ACHN (cell line): Measurements from ENCODE around the gene EFNA5.
A peak's percentile ranks its signal among the peaks of the same experiment; 100 is the strongest.

ENCODE experiments used
- DNase-seq: peaks from one replicate; pipeline ENCODE4 v3.0.0-alpha.2; 2015
- in situ Hi-C: cut with HindIII; loops from 2 replicates; pipeline ENCODE4 v1.10.0; 2017; ENCODE audit warnings: low sequenced_read_pairs, low pct_ligation_motif_present, low pct_unique_long_range_greater_than_20kb

The EFNA5 gene

GRCh38 chr5:107539726-107540330 is 130.9 kb downstream of the EFNA5 start:
- in situ Hi-C loops, result no loop called here
- DNase-seq, result no peak

- in situ Hi-C loops, result no loop called here
- DNase-seq, result no peak
These were observed 131.8 kb downstream of the EFNA5 start for GRCh38 chr5:107538805-107539445.

DNA sequence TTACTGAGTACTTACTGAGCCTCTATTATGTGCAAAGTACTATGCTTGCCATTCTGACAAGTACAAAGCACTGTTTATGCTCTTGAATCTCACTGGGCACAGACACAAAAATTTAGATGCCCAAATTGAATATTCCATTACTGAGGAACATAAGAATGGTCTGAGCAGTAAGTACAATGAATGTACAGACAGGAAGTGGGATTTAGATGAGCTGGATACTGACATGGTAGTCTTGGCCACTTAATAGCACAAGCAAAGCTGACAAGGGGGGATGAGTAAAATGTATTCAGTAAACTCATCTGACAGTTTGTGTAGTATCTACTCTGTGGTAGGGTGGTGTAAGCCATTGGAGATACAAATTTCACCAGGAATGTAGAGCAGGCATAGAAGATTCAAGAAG is 132.4 kb downstream of the EFNA5 start:
- in situ Hi-C loops, result no loop called here
- DNase-seq, result no peak

- DNase-seq, result no peak
- in situ Hi-C loops, result no loop called here
These were observed 134.9 kb downstream of the EFNA5 start for GRCh38 chr5:107535849-107536248.

DNA sequence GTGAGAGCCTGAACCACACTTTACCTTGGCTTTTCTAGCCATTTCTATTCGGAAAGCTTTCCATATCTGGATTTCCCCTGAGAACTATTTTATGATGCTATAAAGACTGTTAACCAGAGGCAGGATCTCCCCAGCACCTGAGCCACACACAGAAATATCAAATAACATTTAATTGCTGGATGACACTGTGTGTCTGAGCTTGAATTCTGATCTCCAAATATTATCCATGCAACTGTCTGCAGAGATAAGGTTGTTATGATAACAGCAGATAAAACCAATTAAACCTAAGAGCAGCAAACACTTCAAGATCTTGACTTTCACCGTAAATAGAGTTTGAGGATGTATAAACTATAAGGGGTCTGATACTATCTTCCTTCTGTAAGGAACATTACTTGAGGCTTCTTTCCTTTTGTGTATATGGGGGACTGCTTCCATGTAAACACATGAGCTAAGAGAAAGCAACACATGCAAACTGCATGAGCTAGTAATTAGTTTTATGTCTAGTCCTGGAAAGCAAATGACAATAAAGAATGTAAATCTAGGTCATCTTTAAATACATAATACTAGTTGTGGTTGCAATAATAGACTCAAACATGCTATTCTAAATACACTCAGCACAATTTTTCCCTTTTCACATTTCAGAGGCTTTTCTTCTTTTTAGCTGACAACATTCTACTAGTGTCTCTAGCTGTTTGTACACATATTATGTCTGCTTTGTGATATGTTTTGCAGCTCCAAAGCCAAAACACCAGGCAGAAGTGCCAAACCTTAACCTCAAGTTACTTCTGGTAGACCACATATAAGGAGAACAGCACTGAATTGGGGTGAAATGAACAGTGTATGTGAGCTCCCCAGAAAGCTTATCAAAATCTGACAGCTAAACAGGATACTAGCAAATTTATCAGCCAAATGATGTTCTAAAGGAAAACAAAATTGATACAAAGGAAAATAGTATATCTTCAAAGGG is 136.5 kb downstream of the EFNA5 start:
- in situ Hi-C loops, result no loop called here

GRCh38 chr5:107532916-107533315 is 137.8 kb downstream of the EFNA5 start:
- in situ Hi-C loops, result no loop called here
- no peak for DNase-seq

More for the DNA sequence above, 136.5 kb downstream of the EFNA5 start:
- DNase-seq, result no peak

- no peak for DNase-seq
- in situ Hi-C loops, result no loop called here
These were observed 138.4 kb downstream of the EFNA5 start for GRCh38 chr5:107532169-107532878.

- in situ Hi-C loops, result no loop called here
- DNase-seq, result no peak
These were observed 139.4 kb downstream of the EFNA5 start for GRCh38 chr5:107531308-107531707.

- no peak for DNase-seq
- in situ Hi-C loops, result no loop called here
These were observed 141.1 kb downstream of the EFNA5 start for GRCh38 chr5:107529618-107530017.

GRCh38 chr5:107526270-107526937 is 144.3 kb downstream of the EFNA5 start:
- in situ Hi-C loops, result no loop called here
- peak; percentile 40 for DNase-seq

DNA sequence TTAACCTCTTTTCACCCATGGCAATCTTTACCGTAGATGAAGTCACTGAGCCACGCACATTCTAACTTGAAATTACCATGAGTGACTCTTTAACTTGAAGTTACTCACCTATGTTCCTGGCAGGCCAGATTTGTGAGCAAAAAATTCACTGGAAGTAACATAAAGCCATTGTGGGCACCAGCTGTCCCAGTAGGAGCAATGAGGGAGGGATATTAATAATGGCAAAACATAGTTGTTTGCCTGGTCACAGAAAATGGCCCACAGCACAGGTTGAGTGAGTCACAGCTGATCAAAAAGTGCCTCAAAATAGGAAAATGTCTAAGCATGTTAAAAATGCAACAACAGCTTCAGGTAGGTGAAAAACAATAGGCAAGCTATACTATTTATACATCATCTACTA is 146.6 kb downstream of the EFNA5 start:
- DNase-seq, result no peak
- in situ Hi-C loops, result no loop called here

- no peak for DNase-seq
- in situ Hi-C loops, result no loop called here
These were observed 147.6 kb downstream of the EFNA5 start for GRCh38 chr5:107523029-107523680.

DNA sequence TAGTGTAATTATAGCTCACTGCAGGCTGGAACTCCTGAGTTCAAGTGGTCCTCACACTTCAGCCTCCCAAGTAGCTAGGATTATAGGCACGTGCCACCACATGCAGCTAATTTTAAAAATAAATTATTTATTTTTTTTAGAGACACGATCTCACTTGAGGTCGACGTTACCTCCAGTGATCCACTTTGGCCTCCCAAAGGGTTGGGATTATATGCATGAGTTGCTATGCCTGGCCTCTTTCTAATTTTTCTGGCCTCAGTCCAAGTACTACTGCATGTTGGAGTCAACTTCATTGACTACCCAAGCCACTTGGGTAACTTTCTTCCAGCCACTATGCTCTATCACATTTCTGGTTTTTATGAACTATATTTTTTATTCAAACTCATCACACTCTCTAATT is 148.3 kb downstream of the EFNA5 start:
- in situ Hi-C loops, result no loop called here
- DNase-seq, result no peak

GRCh38 chr5:107519900-107520354 is 150.8 kb downstream of the EFNA5 start:
- no peak for DNase-seq
- in situ Hi-C loops, result no loop called here

GRCh38 chr5:107518616-107519015 is 152.1 kb downstream of the EFNA5 start:
- DNase-seq, result no peak
- in situ Hi-C loops, result no loop called here

DNA sequence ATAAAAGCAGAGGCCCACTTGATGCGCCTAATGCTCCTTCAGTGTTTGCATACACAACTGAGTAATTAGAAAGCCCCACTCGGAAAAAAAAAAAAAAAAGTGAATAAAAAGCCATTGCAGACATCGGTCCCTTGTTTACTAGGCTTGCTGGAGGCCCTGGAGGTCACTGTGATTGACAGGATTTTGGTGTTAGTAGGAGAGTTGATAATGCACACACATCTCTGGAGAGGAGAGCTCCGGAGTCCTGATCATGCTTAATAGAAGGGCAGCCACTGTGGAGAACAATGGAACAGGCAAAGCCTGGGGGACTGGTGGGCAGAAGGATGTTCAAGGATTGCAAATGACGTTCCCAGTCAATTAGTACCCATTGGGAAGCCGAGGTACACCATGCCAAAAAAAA is 152.5 kb downstream of the EFNA5 start:
- DNase-seq, result no peak
- in situ Hi-C loops, result no loop called here

DNA sequence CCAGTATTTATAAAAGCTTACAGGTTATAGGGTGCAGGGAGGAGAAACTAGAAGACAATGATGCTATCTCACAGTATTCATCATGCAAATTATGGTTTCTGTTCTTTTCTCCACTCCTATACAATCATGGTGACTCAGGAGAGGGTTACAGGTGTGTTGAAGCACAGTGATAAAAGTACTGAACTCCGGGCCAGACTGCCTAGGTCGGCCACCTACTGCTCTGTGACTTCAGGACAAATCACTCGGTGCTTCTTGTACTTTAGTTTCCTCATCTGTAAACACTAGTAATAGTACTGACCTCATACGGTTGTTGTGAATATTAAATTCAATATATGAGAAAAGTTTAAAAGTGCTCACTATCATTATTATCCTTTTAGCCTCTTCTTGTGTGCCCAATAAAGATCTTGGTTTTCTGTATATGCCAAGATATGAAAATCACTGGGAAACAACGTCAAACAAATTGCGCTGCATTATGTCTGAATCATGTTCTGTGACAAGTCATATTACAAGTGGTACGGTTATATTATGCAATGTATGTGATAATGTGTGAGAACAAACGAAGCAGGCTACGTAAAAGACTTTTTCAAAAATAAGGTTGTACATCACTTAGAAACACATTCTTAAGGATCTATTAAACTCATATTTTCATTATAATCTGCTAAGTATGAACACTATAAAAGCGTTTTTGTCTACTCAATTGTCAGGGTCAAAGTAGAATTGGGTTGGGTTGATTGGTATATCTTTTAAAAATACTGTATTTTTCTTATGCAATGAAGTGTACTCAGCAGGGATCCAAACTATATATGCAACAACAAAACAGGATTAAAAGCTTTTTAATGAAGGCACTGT is 153.3 kb downstream of the EFNA5 start:
- DNase-seq, result no peak
- in situ Hi-C loops, result no loop called here
